SK-N-SH treated with all-trans-retinoic acid at 6 μM for 48 hours (cell line): ENCODE results near the gene LRWD1.

Source experiments
- ATAC-seq: fragments of 200-7000 bp; cut with Tn5 transposase; 3 replicates; pipeline ENCODE4 v1.9.1; 2020; ENCODE audit warnings: mild to moderate bottlenecking, moderate library complexity
- ARNTL ChIP-seq: fragments of 450-650 bp; formaldehyde crosslinking; IDR thresholded peaks from 2 replicates; pipeline ENCODE4 v1.5.0; 2020; ENCODE audit warnings: low read depth, mild to moderate bottlenecking, moderate library complexity, borderline replicate concordance
- BACH2 ChIP-seq: fragments of 250-450 bp; sonication (Bioruptor Pico); IDR thresholded peaks from 2 replicates; pipeline ENCODE4 v1.9.0; 2021; ENCODE audit warnings: mild to moderate bottlenecking, borderline replicate concordance
- CSDC2 ChIP-seq: fragments of 250-450 bp; sonication (Bioruptor Pico); IDR thresholded peaks from 2 replicates; pipeline ENCODE4 v1.5.0; 2020; ENCODE audit warnings: mild to moderate bottlenecking, moderate library complexity
- ISL1 ChIP-seq: fragments of 250-450 bp; sonication (Bioruptor Pico); IDR thresholded peaks from 2 replicates; pipeline ENCODE4 v2.1.2; 2022; ENCODE audit warnings: mild to moderate bottlenecking, moderate library complexity
- OSR1 ChIP-seq: fragments of 250-450 bp; sonication (Bioruptor Pico); IDR thresholded peaks from 2 replicates; pipeline ENCODE4 v1.8.0; 2022; ENCODE audit warnings: moderate library complexity, mild to moderate bottlenecking, inconsistent platforms
- PATZ1 ChIP-seq: fragments of 250-450 bp; sonication (Bioruptor Pico); IDR thresholded peaks from 2 replicates; pipeline ENCODE4 v1.8.0; 2020; ENCODE audit warnings: mild to moderate bottlenecking, moderate library complexity, borderline replicate concordance
- PPARA ChIP-seq: fragments of 250-450 bp; sonication (Bioruptor Pico); IDR thresholded peaks from 2 replicates; pipeline ENCODE4 v1.5.0; 2020; ENCODE audit warnings: mild to moderate bottlenecking, borderline replicate concordance
- RARB ChIP-seq: fragments of 250-450 bp; sonication (Bioruptor Pico); IDR thresholded peaks from 2 replicates; pipeline ENCODE4 v1.8.0; 2021; ENCODE audit warnings: mild to moderate bottlenecking, moderate library complexity
- SNAI2 ChIP-seq: fragments of 250-450 bp; sonication (Bioruptor Pico); IDR thresholded peaks from 2 replicates; pipeline ENCODE4 v1.5.0; 2020; ENCODE audit warnings: mild to moderate bottlenecking, moderate library complexity
- TCF4 ChIP-seq: fragments of 250-450 bp; sonication (Bioruptor Pico); IDR thresholded peaks from 2 replicates; pipeline ENCODE4 v1.8.0; 2021; ENCODE audit warnings: mild to moderate bottlenecking, moderate library complexity, borderline replicate concordance
- TOX ChIP-seq: fragments of 250-450 bp; sonication (Bioruptor Pico); IDR thresholded peaks from 2 replicates; pipeline ENCODE4 v1.8.0; 2021; ENCODE audit warnings: mild to moderate bottlenecking, moderate library complexity, borderline replicate concordance
- TSHZ2 ChIP-seq: fragments of 250-450 bp; sonication (Bioruptor Pico); IDR thresholded peaks from 2 replicates; pipeline ENCODE4 v1.5.0; 2020; ENCODE audit warnings: mild to moderate bottlenecking, moderate library complexity
- ZC3H10 ChIP-seq: fragments of 250-450 bp; sonication (Bioruptor Pico); IDR thresholded peaks from 2 replicates; pipeline ENCODE4 v1.5.1; 2021; ENCODE audit warnings: mild to moderate bottlenecking, moderate library complexity
- ZFP3 ChIP-seq: fragments of 250-450 bp; sonication (Bioruptor Pico); IDR thresholded peaks from 2 replicates; pipeline ENCODE4 v1.5.0; 2020; ENCODE audit warnings: mild to moderate bottlenecking, moderate library complexity
- ZNF565 ChIP-seq: fragments of 450-650 bp; formaldehyde crosslinking; conservative IDR thresholded peaks from 2 replicates; pipeline ENCODE4 v1.5.0; 2020; ENCODE audit warnings: low read depth, mild to moderate bottlenecking, moderate library complexity
- ZNF70 ChIP-seq: fragments of 450-650 bp; formaldehyde crosslinking; IDR thresholded peaks from 2 replicates; pipeline ENCODE4 v1.5.0; 2020; ENCODE audit warnings: mild to moderate bottlenecking, moderate library complexity
- ZNF8 ChIP-seq: fragments of 450-650 bp; formaldehyde crosslinking; IDR thresholded peaks from 2 replicates; pipeline ENCODE4 v1.5.0; 2020; ENCODE audit warnings: mild to moderate bottlenecking, moderate library complexity
- TF ChIP-seq, protein P1 (sequence below): fragments of 250-450 bp; sonication (Bioruptor Pico); IDR thresholded peaks from 2 replicates; pipeline ENCODE4 v1.5.1; 2021; ENCODE audit warnings: mild to moderate bottlenecking, moderate library complexity
- TF ChIP-seq, protein P2 (sequence below): fragments of 250-450 bp; sonication (Bioruptor Pico); IDR thresholded peaks from 2 replicates; pipeline ENCODE4 v1.8.0; 2021; ENCODE audit warnings: low read depth, mild to moderate bottlenecking, moderate library complexity, borderline replicate concordance
- TF ChIP-seq, protein P3 (sequence below): fragments of 250-450 bp; sonication (Bioruptor Pico); IDR thresholded peaks from 2 replicates; pipeline ENCODE4 v1.5.1; 2020; ENCODE audit warnings: low read depth, mild to moderate bottlenecking, moderate library complexity

Gene LRWD1

GRCh38 chr7:102417105-102417504, 47.7 kb upstream of the LRWD1 start:
- no peak for ATAC-seq
- TF ChIP-seq ZNF70 (CRISPR knock-in tag) (no peak), SNAI2 (no peak), RARB (no peak), OSR1 (CRISPR knock-in tag) (no peak), TCF4 (CRISPR knock-in tag) (no peak), ZFP3 (no peak), ISL1 (CRISPR knock-in tag) (no peak), ZNF8 (CRISPR knock-in tag) (no peak), BACH2 (CRISPR knock-in tag) (no peak), CSDC2 (CRISPR knock-in tag) (no peak), ARNTL (CRISPR knock-in tag) (no peak), PATZ1 (CRISPR knock-in tag) (no peak), ZNF565 (no peak), TSHZ2 (CRISPR knock-in tag) (no peak), TOX (CRISPR knock-in tag) (no peak)
- TF ChIP-seq, protein P1, sequence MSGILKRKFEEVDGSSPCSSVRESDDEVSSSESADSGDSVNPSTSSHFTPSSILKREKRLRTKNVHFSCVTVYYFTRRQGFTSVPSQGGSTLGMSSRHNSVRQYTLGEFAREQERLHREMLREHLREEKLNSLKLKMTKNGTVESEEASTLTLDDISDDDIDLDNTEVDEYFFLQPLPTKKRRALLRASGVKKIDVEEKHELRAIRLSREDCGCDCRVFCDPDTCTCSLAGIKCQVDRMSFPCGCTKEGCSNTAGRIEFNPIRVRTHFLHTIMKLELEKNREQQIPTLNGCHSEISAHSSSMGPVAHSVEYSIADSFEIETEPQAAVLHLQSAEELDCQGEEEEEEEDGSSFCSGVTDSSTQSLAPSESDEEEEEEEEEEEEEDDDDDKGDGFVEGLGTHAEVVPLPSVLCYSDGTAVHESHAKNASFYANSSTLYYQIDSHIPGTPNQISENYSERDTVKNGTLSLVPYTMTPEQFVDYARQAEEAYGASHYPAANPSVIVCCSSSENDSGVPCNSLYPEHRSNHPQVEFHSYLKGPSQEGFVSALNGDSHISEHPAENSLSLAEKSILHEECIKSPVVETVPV (CRISPR knock-in tag), result no peak
- TF ChIP-seq, protein P2, sequence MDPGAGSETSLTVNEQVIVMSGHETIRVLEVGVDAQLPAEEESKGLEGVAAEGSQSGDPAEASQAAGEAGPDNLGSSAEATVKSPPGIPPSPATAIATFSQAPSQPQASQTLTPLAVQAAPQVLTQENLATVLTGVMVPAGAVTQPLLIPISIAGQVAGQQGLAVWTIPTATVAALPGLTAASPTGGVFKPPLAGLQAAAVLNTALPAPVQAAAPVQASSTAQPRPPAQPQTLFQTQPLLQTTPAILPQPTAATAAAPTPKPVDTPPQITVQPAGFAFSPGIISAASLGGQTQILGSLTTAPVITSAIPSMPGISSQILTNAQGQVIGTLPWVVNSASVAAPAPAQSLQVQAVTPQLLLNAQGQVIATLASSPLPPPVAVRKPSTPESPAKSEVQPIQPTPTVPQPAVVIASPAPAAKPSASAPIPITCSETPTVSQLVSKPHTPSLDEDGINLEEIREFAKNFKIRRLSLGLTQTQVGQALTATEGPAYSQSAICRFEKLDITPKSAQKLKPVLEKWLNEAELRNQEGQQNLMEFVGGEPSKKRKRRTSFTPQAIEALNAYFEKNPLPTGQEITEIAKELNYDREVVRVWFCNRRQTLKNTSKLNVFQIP (CRISPR knock-in tag), result no peak

DNA sequence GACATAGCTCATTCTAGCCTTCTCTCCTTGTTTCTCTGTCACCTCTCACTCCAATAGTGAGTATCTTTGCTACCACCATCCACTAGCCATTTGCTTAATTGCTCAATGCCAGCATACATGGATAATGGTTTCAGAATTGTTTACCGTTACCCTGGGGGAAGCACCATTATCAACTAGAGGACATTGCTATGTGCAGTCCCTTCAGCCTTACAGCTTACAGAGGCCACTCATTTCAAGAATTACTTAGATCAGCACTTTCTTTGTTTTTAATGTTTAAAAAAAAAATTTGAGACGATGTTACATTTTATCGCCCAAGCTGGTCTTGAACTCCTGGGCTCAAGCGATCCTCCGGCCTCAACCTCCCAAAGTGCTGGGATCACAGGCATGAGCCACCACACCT, 46.2 kb upstream of the LRWD1 start:
- no peak for ATAC-seq
- TF ChIP-seq TOX (CRISPR knock-in tag), result no peak
- TF ChIP-seq BACH2 (CRISPR knock-in tag), result no peak
- TF ChIP-seq ZNF8 (CRISPR knock-in tag), result no peak
- TF ChIP-seq PPARA, result no peak
- no peak for TF ChIP-seq ARNTL (CRISPR knock-in tag)
- no peak for TF ChIP-seq PATZ1 (CRISPR knock-in tag)

- no peak for ATAC-seq
- TF ChIP-seq PATZ1 (CRISPR knock-in tag) (no peak), ZC3H10 (CRISPR knock-in tag) (no peak), ZNF565 (no peak), TOX (CRISPR knock-in tag) (no peak), OSR1 (CRISPR knock-in tag) (no peak), PPARA (no peak), ISL1 (CRISPR knock-in tag) (no peak), CSDC2 (CRISPR knock-in tag) (no peak), RARB (no peak), TSHZ2 (CRISPR knock-in tag) (no peak)
- TF ChIP-seq, protein P3, sequence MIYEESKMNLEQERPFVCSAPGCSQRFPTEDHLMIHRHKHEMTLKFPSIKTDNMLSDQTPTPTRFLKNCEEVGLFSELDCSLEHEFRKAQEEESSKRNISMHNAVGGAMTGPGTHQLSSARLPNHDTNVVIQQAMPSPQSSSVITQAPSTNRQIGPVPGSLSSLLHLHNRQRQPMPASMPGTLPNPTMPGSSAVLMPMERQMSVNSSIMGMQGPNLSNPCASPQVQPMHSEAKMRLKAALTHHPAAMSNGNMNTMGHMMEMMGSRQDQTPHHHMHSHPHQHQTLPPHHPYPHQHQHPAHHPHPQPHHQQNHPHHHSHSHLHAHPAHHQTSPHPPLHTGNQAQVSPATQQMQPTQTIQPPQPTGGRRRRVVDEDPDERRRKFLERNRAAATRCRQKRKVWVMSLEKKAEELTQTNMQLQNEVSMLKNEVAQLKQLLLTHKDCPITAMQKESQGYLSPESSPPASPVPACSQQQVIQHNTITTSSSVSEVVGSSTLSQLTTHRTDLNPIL (CRISPR knock-in tag), result no peak
These were observed 43.0 kb upstream of the LRWD1 start for GRCh38 chr7:102421706-102422240.
